ENCODE results near the gene DEPDC5.

Gene DEPDC5

DNA sequence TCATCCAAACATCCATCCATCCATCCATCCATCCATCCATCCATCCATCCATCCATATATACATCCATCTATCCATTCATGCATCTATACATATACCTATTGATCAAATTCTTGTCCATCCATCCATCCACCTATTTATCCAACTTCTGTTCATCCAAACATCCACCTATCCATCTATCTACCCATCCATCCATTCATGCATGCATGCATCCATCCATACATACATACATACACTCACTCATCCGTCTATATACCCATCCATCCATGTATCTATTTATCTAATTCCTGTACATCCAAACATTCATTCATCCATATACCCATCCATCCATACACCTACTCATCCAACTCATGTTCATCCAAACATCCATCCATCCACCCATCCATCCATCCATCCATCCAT lies 171.2 kb downstream of the DEPDC5 start:
- Mint-ChIP-seq H3K27ac (no peak overlapping the region), H3K27me3 (peaks cover 9% of the 10 kb centered on the region), H3K9me3 (no peaks in the 10 kb centered on the region), H3K4me3 (no peak overlapping the region), H3K36me3 (no peaks in the 10 kb centered on the region), H3K4me1 (no peaks in the 10 kb centered on the region)

DNA sequence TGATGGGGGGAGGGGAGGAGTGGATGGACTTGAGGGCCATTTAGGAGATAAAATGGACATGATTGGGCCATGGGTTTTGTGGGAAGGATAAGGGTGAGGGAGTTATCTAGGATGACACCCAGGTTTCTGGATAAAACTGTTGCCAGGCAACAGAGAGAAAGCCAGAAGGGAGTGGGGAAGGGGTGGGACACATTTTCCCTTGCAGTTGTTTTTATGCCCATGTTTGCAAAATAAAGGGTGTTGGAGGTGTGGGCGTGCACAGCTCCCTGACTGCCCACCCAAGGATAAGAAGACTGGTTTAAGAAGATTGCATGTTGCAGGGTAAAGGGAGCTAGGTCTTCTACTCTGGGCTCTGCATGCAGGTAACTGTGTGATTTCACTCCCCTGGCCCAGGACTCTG lies 172.2 kb downstream of the DEPDC5 start:
- H3K4me3 Mint-ChIP-seq: no peak overlapping the region
- H3K9me3 Mint-ChIP-seq: no peaks in the 10 kb centered on the region
- no peak overlapping the region for H3K27ac Mint-ChIP-seq
- H3K4me1 Mint-ChIP-seq: no peaks in the 10 kb centered on the region
- no peaks in the 10 kb centered on the region for H3K36me3 Mint-ChIP-seq
- peaks cover 9% of the 10 kb centered on the region for H3K27me3 Mint-ChIP-seq

DNA sequence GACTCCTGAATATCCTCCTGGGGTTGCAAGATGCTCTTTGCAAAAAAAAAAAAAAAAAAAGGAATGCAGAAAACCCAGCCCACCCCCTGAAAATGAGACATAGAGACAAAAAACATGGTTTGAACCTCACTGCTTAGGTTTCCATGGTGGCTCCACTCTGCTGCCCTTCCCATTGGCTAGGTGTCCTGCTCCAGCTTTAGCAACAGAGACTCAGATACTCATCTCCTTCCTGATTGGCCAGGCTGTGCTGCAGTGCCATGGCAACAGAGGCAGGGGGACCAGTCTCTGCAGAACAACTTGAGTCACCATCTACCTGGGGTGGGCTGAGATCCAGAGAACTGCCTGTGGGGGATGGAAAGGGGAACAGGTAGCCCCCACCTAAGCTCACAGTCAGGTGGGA lies 173.2 kb downstream of the DEPDC5 start:
- Mint-ChIP-seq H3K27ac (no peak overlapping the region), H3K4me3 (no peak overlapping the region), H3K36me3 (no peaks in the 10 kb centered on the region), H3K4me1 (no peaks in the 10 kb centered on the region), H3K27me3 (peaks cover 9% of the 10 kb centered on the region), H3K9me3 (no peaks in the 10 kb centered on the region)

DNA sequence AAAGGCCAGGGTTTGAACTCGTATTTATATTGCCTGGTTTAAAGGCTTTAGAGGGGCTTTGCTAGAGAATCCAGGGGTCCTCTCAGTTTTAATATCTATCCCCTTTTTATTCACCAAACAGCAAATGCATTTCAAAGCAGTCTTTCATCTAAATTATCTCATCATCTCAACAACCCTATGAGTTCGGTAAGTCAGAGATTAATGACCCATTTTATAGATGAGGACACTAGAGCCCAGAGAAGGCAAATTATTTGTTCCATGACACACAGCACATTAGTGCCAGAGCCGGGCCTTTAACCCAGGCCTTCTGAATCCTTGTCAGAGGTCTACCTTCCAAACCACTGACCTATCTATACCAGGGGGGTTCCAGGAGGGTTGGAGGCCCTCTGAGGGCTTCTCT lies 173.7 kb downstream of the DEPDC5 start:
- Mint-ChIP-seq H3K27ac (no peak overlapping the region), H3K27me3 (peaks cover 9% of the 10 kb centered on the region), H3K4me1 (no peaks in the 10 kb centered on the region), H3K4me3 (no peak overlapping the region), H3K9me3 (no peaks in the 10 kb centered on the region), H3K36me3 (no peaks in the 10 kb centered on the region)

DNA sequence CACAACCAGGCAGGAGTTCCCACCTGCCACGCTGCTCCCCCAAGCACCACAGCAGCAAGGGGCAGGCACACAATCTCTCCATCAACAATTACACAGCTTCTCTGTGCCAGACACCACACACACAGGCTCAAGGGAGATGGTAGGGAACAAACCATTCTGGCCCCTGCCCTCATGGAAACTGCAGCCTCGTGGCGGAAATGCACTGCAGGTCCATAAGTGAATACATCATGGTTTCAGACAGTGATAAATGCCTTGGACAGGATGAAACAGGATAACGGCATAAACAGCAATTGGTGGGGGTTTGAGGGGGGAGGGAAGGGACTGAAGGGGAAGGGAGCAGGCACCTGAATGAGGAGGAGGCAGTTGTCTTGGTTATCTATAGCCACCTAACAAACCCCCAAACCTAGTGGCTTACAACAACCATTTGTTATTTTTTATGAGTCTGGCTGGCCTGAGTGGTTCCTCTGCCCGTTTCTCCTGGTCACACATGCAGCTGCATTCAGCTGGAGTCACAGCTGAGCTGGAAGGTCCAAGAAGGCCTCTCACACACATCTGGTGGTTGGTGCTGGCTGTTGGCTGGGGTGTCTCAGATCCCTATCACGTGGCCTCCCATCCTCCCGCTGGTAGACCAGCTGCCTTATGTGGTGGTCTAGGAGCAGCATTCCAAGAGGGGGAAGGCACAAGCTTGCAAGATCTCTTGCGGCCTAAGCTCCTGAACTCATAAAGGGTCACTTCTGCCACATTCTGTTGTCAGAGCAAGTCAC lies 175.5 kb downstream of the DEPDC5 start:
- Mint-ChIP-seq H3K36me3 (no peaks in the 10 kb centered on the region), H3K27me3 (peaks cover 11% of the 10 kb centered on the region), H3K4me3 (no peak overlapping the region), H3K9me3 (no peaks in the 10 kb centered on the region), H3K4me1 (no peaks in the 10 kb centered on the region), H3K27ac (no peak overlapping the region)

DNA sequence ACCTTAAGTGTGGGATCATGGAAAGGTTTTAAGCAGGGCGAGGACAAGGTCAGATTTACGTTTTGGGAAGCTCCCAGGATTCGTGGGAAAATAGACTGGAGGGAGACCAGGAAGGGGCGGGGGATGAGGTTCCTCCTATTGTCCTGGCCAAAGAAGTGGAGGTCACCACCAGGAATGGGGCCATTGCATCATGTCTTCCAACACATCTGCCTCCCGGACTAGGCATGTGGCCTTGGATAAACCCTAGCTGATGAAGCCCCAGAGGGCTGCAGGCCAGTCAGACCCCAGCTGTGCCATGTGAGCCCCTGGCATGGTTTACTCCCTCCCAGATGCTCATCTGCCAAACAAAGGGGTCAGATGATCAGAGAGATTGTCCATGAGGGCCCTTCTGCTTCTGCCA lies 179.0 kb downstream of the DEPDC5 start:
- Mint-ChIP-seq H3K27me3 (peaks cover 6% of the 10 kb centered on the region), H3K27ac (no peak overlapping the region), H3K4me1 (no peaks in the 10 kb centered on the region), H3K9me3 (no peaks in the 10 kb centered on the region), H3K36me3 (no peaks in the 10 kb centered on the region), H3K4me3 (no peak overlapping the region)

DNA sequence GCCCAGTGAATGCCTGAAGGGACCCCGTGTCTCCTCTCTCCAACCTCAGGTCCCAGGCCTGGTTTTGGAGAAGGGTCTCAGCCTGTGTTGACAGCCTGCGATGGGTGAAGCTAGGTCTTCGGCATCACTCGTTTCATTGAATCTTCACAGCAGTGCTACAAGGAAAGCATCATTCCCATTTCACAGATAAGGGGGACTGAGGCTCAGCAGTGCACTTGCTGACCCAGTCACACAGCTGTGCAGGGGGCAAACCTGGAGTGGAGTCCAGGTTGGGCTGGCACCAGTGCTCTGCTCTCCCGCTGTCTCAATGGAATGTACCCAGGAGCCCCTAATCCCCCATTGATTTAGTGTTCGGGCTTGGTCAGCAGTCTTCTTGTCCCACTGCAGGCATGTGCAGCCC lies 179.6 kb downstream of the DEPDC5 start:
- peaks cover 4% of the 10 kb centered on the region for H3K27me3 Mint-ChIP-seq

DNA sequence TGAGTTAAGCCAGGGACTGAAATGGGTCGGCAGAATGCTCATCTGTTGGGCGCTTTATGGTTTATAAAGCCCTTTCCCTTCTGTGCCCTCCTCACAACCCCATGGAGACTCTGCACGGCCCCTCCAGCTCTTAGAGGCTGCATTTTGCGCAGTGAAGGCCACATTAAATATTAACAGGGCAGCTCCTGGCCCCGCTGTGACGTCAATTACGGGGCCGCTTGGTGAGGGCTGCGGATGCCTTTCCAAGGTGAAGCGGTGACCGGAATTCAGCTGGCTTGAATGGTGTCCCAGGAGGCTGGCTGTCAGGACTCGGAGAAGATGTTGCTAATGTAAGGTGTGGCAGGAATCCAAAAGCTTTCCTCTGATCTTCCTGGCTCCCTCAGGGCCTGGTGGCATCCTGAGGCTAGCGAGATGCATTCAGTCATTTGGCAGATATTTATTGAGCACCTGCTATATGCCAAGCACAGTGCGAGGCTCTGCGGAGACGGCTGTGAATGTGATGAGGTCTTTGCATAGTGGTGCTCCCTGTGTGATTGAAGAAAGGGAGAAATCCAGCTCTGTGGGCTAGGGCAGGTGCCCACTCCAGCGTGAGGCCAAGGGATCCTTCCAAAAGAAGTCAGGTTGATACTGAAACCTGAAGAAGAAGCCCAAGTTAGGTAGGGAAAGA lies 180.1 kb downstream of the DEPDC5 start:
- Mint-ChIP-seq H3K4me3 (no peak overlapping the region), H3K27ac (no peak overlapping the region), H3K27me3 (peaks cover 4% of the 10 kb centered on the region), H3K9me3 (no peaks in the 10 kb centered on the region), H3K36me3 (no peaks in the 10 kb centered on the region), H3K4me1 (no peaks in the 10 kb centered on the region)

More for the DNA sequence above, 179.6 kb downstream of the DEPDC5 start:
- Mint-ChIP-seq H3K36me3 (no peaks in the 10 kb centered on the region), H3K27ac (no peak overlapping the region), H3K4me3 (no peak overlapping the region), H3K9me3 (no peaks in the 10 kb centered on the region), H3K4me1 (no peaks in the 10 kb centered on the region)

DNA sequence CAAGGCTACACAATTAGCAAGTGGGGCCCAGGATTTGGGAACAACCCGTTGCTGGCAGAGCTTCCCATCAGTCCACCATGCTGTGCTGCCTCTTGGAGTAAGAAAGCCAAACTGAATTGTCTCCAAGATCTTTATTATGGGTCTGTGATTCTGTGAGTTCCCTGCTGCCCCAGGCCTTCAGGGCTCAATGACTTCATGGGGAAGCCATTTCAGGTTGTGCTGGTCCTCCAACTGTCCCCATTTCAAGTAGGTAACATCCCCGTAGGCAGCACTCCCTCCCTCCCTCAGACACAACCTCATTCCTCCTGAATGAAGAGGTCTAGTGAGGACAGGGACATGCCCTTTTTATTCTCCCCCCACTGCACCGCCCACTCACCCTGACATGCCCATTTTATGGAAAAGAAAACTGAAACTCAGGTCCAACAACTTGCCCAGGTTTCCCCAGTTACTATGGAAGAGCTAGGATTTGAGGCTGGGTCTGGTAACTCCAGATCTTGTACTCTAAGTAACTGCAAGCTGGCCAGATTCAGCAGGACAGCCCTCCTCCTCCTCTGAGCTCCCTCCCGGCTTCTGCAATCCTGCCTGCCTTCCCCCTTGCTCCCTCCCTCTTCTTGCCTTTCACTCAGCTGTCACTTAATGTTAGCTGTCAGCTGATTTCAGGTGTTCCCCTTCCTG lies 182.3 kb downstream of the DEPDC5 start:
- Mint-ChIP-seq H3K27ac (no peak overlapping the region), H3K4me3 (no peak overlapping the region), H3K9me3 (no peaks in the 10 kb centered on the region), H3K27me3 (peaks cover 2% of the 10 kb centered on the region), H3K36me3 (no peaks in the 10 kb centered on the region), H3K4me1 (no peaks in the 10 kb centered on the region)

DNA sequence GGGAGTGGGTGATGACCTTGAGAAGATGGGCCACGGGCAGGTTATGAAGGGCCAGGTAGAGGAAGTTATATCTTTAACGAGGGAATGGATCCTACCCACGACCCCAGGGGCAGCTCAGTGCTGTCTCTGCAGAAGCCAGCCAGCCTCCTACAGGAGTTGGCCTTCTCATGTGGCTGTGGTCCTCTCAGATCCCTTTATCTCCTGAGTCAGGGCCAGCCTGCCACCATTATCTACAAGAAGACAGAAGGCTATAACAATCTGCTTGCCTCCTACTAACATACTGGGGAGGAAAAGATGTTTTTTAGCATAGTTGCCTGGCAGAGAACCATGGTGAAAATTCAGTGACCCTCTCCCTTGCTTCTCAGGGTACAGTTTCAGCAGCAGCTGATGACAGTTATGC lies 183.5 kb downstream of the DEPDC5 start:
- peaks cover 4% of the 10 kb centered on the region for H3K4me1 Mint-ChIP-seq
- no peaks in the 10 kb centered on the region for H3K36me3 Mint-ChIP-seq
- no peaks in the 10 kb centered on the region for H3K9me3 Mint-ChIP-seq
- no peak overlapping the region for H3K27ac Mint-ChIP-seq
- peaks cover 2% of the 10 kb centered on the region for H3K27me3 Mint-ChIP-seq
- H3K4me3 Mint-ChIP-seq: no peak overlapping the region

DNA sequence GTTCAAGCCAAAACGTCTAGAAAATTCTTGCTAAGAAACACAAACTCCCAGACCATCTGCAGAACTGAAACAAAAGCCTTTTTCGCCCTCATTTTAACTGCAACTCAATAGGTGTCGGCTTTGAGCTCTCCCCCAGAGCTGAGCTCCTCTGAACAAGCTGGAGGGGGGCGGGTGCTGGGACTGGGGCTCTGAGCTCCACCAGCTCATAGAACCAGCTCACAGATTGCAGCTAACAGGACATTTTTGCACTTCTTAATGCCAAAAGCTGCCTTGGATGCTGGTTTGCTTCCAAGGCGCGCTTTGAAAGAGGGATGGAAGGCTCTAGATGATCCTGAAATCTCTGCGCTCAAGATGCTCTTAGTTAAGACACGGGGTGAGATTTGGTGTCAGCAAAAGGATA lies 184.5 kb downstream of the DEPDC5 start:
- Mint-ChIP-seq H3K4me1 (peaks cover 11% of the 10 kb centered on the region), H3K36me3 (no peaks in the 10 kb centered on the region), H3K9me3 (no peaks in the 10 kb centered on the region), H3K27me3 (no peaks in the 10 kb centered on the region), H3K27ac (no peak overlapping the region), H3K4me3 (no peak overlapping the region)

DNA sequence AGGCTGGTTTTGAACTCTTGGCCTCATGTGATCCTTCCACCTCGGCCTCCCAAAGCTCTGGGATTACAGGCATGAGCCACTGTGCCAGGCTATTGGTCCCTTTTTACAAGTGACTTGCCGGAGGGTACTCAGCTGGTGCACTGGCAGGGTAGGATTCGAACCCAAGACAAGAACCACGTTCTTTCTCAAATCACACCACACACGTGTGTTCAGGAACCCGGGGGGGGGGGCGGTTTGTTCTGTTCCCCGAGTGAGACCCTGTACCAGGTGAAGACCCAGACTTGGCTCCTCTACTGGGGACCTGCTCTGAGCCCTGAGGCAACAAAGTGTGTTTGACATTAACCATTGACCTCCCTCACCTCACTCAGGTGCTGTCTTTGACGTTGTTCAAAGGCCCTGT lies 186.7 kb downstream of the DEPDC5 start:
- no peaks in the 10 kb centered on the region for H3K9me3 Mint-ChIP-seq
- no peak overlapping the region for H3K27ac Mint-ChIP-seq
- peaks cover 16% of the 10 kb centered on the region for H3K4me1 Mint-ChIP-seq
- no peak overlapping the region for H3K4me3 Mint-ChIP-seq
- H3K36me3 Mint-ChIP-seq: no peaks in the 10 kb centered on the region
- H3K27me3 Mint-ChIP-seq: no peaks in the 10 kb centered on the region

DNA sequence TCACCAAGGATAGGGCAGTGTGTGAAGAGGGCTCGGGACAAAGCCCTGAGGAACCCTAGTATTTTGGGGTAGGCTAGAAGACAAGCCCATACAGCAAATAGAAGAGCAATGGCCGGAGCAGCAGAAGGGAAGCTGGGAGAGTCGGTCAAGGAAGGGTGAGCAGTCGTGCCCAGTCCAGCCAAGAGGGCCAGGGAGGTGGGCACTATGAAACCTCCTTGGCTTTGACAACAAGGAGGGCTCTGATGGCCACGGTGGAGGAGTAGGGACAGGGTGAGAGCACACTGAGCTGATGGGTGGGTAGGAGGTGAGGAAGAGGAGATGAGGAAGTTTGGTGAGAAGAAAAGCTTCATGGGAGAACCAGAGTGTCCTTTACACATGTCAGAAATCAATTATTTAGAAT lies 188.3 kb downstream of the DEPDC5 start:
- H3K4me1 Mint-ChIP-seq: peaks cover 19% of the 10 kb centered on the region
- peak overlapping the region; percentile 23 for H3K4me3 Mint-ChIP-seq
- no peaks in the 10 kb centered on the region for H3K27me3 Mint-ChIP-seq
- H3K9me3 Mint-ChIP-seq: no peaks in the 10 kb centered on the region
- H3K36me3 Mint-ChIP-seq: no peaks in the 10 kb centered on the region
- H3K27ac Mint-ChIP-seq: peak overlapping the region; percentile 15

DNA sequence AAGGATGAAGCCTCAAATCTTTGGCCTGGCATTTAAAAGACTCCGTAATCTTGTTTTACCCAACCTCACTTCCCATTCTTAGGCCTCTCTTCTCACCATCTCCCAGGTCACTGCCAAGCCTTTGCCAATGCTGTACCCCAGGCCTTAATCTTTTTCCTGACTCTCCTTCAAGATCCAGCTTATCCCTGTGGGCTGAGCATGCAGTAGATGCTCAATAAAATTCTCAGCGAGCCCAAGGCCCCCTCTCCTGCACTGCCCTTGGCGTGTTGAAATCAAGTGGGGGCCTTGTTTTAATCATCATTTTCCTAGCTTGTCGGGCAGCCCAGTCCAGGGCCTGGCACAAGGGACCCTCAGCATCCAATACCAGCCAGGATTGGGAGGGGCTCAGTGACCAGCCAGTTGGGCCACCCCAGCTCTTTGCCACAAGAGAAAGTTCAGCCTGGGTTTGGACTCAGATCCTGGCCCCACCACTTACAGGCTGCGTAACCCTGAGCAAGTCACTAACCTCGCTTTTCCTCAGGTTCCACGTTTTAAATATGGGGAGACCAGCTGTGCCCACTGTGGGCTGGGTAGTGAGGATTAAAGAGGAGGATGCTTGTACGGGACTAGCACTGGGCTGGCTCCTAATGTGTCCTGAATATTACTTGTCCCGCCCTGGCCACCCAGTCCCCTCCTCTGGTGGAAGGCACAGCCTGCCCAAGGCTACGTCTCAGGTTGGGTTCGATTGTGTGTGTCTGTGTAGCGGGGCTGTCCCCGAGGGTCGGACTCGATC lies 189.6 kb downstream of the DEPDC5 start:
- H3K4me1 Mint-ChIP-seq: peaks cover 23% of the 10 kb centered on the region
- peak overlapping the region; percentile 77 for H3K27ac Mint-ChIP-seq
- no peaks in the 10 kb centered on the region for H3K9me3 Mint-ChIP-seq
- H3K4me3 Mint-ChIP-seq: peak overlapping the region; percentile 93
- no peaks in the 10 kb centered on the region for H3K27me3 Mint-ChIP-seq
- peaks cover 3% of the 10 kb centered on the region for H3K36me3 Mint-ChIP-seq

DNA sequence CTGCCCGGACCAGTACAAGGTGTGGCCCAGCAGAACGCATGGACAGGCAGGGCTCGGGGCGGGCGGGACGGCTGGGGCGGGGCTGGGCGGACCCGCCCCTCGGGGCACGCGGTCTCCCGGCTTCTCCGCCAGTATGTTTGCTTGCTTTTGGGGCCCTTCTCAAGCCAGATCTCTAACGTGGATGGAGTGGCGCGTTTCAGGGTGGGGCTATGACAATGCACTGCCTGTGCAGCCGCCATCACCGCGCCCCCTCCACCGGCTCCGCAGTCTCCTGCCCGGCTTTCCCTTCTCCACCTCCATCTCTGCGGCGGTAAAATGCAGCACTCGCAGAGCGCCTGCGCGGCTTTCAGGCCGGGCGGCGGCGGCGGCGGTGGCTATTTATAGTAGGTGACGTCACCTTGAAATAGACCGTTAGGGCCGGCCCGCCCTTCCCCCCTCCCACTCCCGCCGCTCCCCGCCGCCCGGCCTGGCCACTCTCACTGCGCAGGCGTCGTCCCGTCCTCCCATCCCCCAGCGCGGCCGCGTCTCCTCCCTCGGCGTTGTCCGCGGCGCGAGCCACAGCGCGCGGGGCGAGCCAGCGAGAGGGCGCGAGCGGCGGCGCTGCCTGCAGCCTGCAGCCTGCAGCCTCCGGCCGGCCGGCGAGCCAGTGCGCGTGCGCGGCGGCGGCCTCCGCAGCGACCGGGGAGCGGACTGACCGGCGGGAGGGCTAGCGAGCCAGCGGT lies 190.3 kb downstream of the DEPDC5 start, which contains the start of gene YWHAH:
Gene YWHAH (plus strand): TSS at position 558 of the 722 bp plus-strand sequence. CDS start 199 bp downstream, outside the sequence.
- Mint-ChIP-seq H3K27me3 (no peaks in the 10 kb centered on the region), H3K27ac (peak within 1 kb of the TSS; percentile 82), H3K4me3 (peak within 1 kb of the TSS; percentile 93), H3K4me1 (peaks cover 23% of the 10 kb centered on the region), H3K36me3 (peaks cover 3% of the 10 kb centered on the region), H3K9me3 (no peaks in the 10 kb centered on the region)

Data from activated naive CD4-positive, alpha-beta T cell treated with anti-CD3 and anti-CD28 coated beads, Interleukin-2, amount 50 U/mL, for 24 hours (primary cell).